Measurements from ENCODE around the gene TMEM167B. TPM values are rescaled to one million over a fixed set of nuclear protein-coding genes. Genes with fewer than 3 reads are reported as not detected.
A peak's percentile ranks its signal among the peaks of the same experiment; 100 is the strongest.

TMEM167B gene
- total RNA-seq, 2 experiments from 2014 or later = 20.8 to 21.2 TPM

- CTCF ChIA-PET = interaction anchor here (0.7 to 1.7 kb wide), 4 partner anchors 15 to 28 kb away, joined by 3 to 8 read pairs (median 4); a partner anchor contains a TSS
- Mint-ChIP-seq H3K36me3 (ENCODE audit: low read depth) (peaks cover 3% of the 10 kb centered on the region), H3K27ac (no peak overlapping the region), H3K9me3 (ENCODE audit: insufficient read depth) (no peaks in the 10 kb centered on the region), H3K4me3 (no peak overlapping the region), H3K27me3 (ENCODE audit: low read depth) (no peaks in the 10 kb centered on the region), H3K4me1 (ENCODE audit: low read depth) (peaks cover 18% of the 10 kb centered on the region)
- no peak for DNase-seq
- ATAC-seq = peak; percentile 25
- POLR2A ChIA-PET = interaction anchor here (0.6 to 3.2 kb wide), 2 partner anchors 16 to 416 kb away, joined by 3 to 20 read pairs; no protein-coding TSS in a partner anchor
These were observed 5.7 kb upstream of the TMEM167B start for GRCh38 chr1:109084563-109085517.

GRCh38 chr1:109089242-109090015, 1.1 kb upstream of the TMEM167B start:
- CTCF ChIA-PET = interaction anchor here (0.8 to 5.1 kb wide), 5 partner anchors 8 to 25 kb away, joined by 3 to 38 read pairs (median 3); partner anchors contain the start of genes ELAPOR1 and TAF13
- H3K9me3 Mint-ChIP-seq (ENCODE audit: insufficient read depth) = no peaks in the 10 kb centered on the region
- peaks cover 37% of the 10 kb centered on the region for H3K4me1 Mint-ChIP-seq (ENCODE audit: low read depth)
- no peaks in the 10 kb centered on the region for H3K27me3 Mint-ChIP-seq (ENCODE audit: low read depth)
- POLR2A ChIA-PET = interaction anchor here (0.5 to 2.9 kb wide), 9 partner anchors 8 to 397 kb away, joined by 3 to 51 read pairs (median 3); partner anchors contain the start of genes CLCC1 and TAF13
- H3K36me3 Mint-ChIP-seq (ENCODE audit: low read depth) = peaks cover 17% of the 10 kb centered on the region
- peak overlapping the region; percentile 88 for H3K4me3 Mint-ChIP-seq
- H3K27ac Mint-ChIP-seq = peak overlapping the region; percentile 95
- peak; percentile 61 for DNase-seq
- ATAC-seq = no peak

- H3K4me3 Mint-ChIP-seq = peak overlapping the region; percentile 88
These were observed 694 bp downstream of the TMEM167B start for GRCh38 chr1:109091078-109091838.

GRCh38 chr1:109091839-109092193, 1.3 kb downstream of the TMEM167B start:
- Mint-ChIP-seq H3K9me3 (ENCODE audit: insufficient read depth) (no peaks in the 10 kb centered on the region), H3K4me1 (ENCODE audit: low read depth) (peaks cover 33% of the 10 kb centered on the region), H3K27ac (peak overlapping the region; percentile 95), H3K36me3 (ENCODE audit: low read depth) (peaks cover 27% of the 10 kb centered on the region), H3K4me3 (peak overlapping the region; percentile 88), H3K27me3 (ENCODE audit: low read depth) (no peaks in the 10 kb centered on the region)
- ATAC-seq (no peak), DNase-seq (no peak)
- CTCF ChIA-PET = interaction anchor here (0.7 to 5.1 kb wide), 5 partner anchors 8 to 50 kb away, joined by 3 to 38 read pairs (median 4); partner anchors contain the start of gene WDR47
- POLR2A ChIA-PET = interaction anchor here (2.1 to 2.9 kb wide), 2 partner anchors 8 to 50 kb away, joined by 5 to 51 read pairs; partner anchors contain the start of gene WDR47

More at GRCh38 chr1:109091078-109091838, 694 bp downstream of the TMEM167B start:
- CTCF ChIA-PET = interaction anchor here (1.1 to 5.1 kb wide), 6 partner anchors 8 to 64 kb away, joined by 3 to 38 read pairs (median 5); a partner anchor contains a TSS
- DNase-seq (no peak), ATAC-seq (peak; percentile 69)
- H3K36me3 Mint-ChIP-seq (ENCODE audit: low read depth) = peaks cover 27% of the 10 kb centered on the region
- H3K27ac Mint-ChIP-seq = peak overlapping the region; percentile 95
- no peaks in the 10 kb centered on the region for H3K27me3 Mint-ChIP-seq (ENCODE audit: low read depth)
- POLR2A ChIA-PET = interaction anchor here (1.0 to 2.9 kb wide), 5 partner anchors 9 to 393 kb away, joined by 3 to 51 read pairs (median 5); partner anchors contain the start of genes ATXN7L2, TAF13 and WDR47
- no peaks in the 10 kb centered on the region for H3K9me3 Mint-ChIP-seq (ENCODE audit: insufficient read depth)
- H3K4me1 Mint-ChIP-seq (ENCODE audit: low read depth) = peaks cover 33% of the 10 kb centered on the region

GRCh38 chr1:109094377-109094803, 3.8 kb downstream of the TMEM167B start:
- Mint-ChIP-seq H3K4me3 (no peak overlapping the region), H3K27ac (no peak overlapping the region), H3K9me3 (ENCODE audit: insufficient read depth) (no peaks in the 10 kb centered on the region), H3K4me1 (ENCODE audit: low read depth) (peaks cover 30% of the 10 kb centered on the region), H3K27me3 (ENCODE audit: low read depth) (no peaks in the 10 kb centered on the region), H3K36me3 (ENCODE audit: low read depth) (peaks cover 26% of the 10 kb centered on the region)
- POLR2A ChIA-PET = interaction anchor here (0.7 kb wide), 1 partner anchor 25 kb away, joined by 3 read pairs; no protein-coding TSS in a partner anchor
- ATAC-seq (no peak), DNase-seq (no peak)
- CTCF ChIA-PET = interaction anchor here (3.5 kb wide), 1 partner anchor 18 kb away, joined by 16 read pairs; a partner anchor contains a TSS

- ChIA-PET CTCF (interaction anchor here (1.7 to 3.5 kb wide), 2 partner anchors 18 to 396 kb away, joined by 3 to 16 read pairs; a partner anchor contains a TSS), POLR2A (interaction anchor here (0.7 kb wide), 1 partner anchor 25 kb away, joined by 3 read pairs; no protein-coding TSS in a partner anchor)
- H3K36me3 Mint-ChIP-seq (ENCODE audit: low read depth) = peaks cover 24% of the 10 kb centered on the region
- H3K9me3 Mint-ChIP-seq (ENCODE audit: insufficient read depth) = no peaks in the 10 kb centered on the region
- DNase-seq = no peak
- H3K4me3 Mint-ChIP-seq = no peak overlapping the region
- no peak for ATAC-seq
- H3K27me3 Mint-ChIP-seq (ENCODE audit: low read depth) = no peaks in the 10 kb centered on the region
- H3K27ac Mint-ChIP-seq = no peak overlapping the region
- peaks cover 27% of the 10 kb centered on the region for H3K4me1 Mint-ChIP-seq (ENCODE audit: low read depth)
These were observed 4.3 kb downstream of the TMEM167B start for GRCh38 chr1:109094871-109095270.

- ChIA-PET POLR2A (interaction anchor here (0.5 kb wide), 2 partner anchors 9 to 101 kb away, joined by 3 read pairs; no protein-coding TSS in a partner anchor), CTCF (interaction anchor here (1.7 to 3.5 kb wide), 2 partner anchors 17 to 395 kb away, joined by 3 to 16 read pairs; a partner anchor contains a TSS)
- DNase-seq (no peak), ATAC-seq (no peak)
- H3K4me3 Mint-ChIP-seq = no peak overlapping the region
- H3K36me3 Mint-ChIP-seq (ENCODE audit: low read depth) = peaks cover 27% of the 10 kb centered on the region
- H3K4me1 Mint-ChIP-seq (ENCODE audit: low read depth) = peaks cover 23% of the 10 kb centered on the region
- H3K27me3 Mint-ChIP-seq (ENCODE audit: low read depth) = no peaks in the 10 kb centered on the region
- H3K27ac Mint-ChIP-seq = no peak overlapping the region
- no peaks in the 10 kb centered on the region for H3K9me3 Mint-ChIP-seq (ENCODE audit: insufficient read depth)
These were observed 5.1 kb downstream of the TMEM167B start for GRCh38 chr1:109095631-109096030.

GRCh38 chr1:109096120-109096519, 5.6 kb downstream of the TMEM167B start:
- Mint-ChIP-seq H3K27ac (no peak overlapping the region), H3K36me3 (ENCODE audit: low read depth) (peaks cover 27% of the 10 kb centered on the region), H3K4me3 (no peak overlapping the region), H3K27me3 (ENCODE audit: low read depth) (no peaks in the 10 kb centered on the region), H3K4me1 (ENCODE audit: low read depth) (peaks cover 23% of the 10 kb centered on the region), H3K9me3 (ENCODE audit: insufficient read depth) (no peaks in the 10 kb centered on the region)
- ChIA-PET POLR2A (interaction anchor here (0.5 kb wide), 2 partner anchors 9 to 100 kb away, joined by 3 read pairs; no protein-coding TSS in a partner anchor), CTCF (interaction anchor here (1.7 to 3.5 kb wide), 2 partner anchors 16 to 395 kb away, joined by 3 to 16 read pairs; a partner anchor contains a TSS)
- DNase-seq (no peak), ATAC-seq (no peak)

- Mint-ChIP-seq H3K4me1 (ENCODE audit: low read depth) (peaks cover 8% of the 10 kb centered on the region), H3K27me3 (ENCODE audit: low read depth) (no peaks in the 10 kb centered on the region), H3K27ac (peak overlapping the region; percentile 97), H3K4me3 (peak overlapping the region; percentile 97), H3K9me3 (ENCODE audit: insufficient read depth) (no peaks in the 10 kb centered on the region), H3K36me3 (ENCODE audit: low read depth) (peaks cover 13% of the 10 kb centered on the region)
- CTCF ChIA-PET = interaction anchor here (0.8 to 3.0 kb wide), 23 partner anchors 8 to 432 kb away, joined by 3 to 80 read pairs (median 5); partner anchors contain the start of genes ELAPOR1, SARS1, TAF13 and TMEM167B
- DNase-seq (peak; percentile 98), ATAC-seq (peak; percentile 90)
- POLR2A ChIA-PET = interaction anchor here (0.6 to 2.7 kb wide), 24 partner anchors 9 to 934 kb away, joined by 3 to 51 read pairs (median 4); partner anchors contain the start of genes CLCC1, ELAPOR1, HENMT1 and PRPF38B
These were observed 9.6 kb downstream of the TMEM167B start for GRCh38 chr1:109099938-109100773.

Data from activated CD8-positive, alpha-beta T cell treated with anti-CD3 and anti-CD28 coated beads, Interleukin-2, amount 10 ng/mL, durations not matched to agents 7 days and 5 days (primary cell).